HG02938 (cell line): ENCODE results near the gene PLA2G6.
"Not testable (repeated sequence)": the region's sequence is repeated elsewhere in the genome, so short reads cannot be mapped to it uniquely, and the experiment has no call there.

Experiments used
- ATAC-seq: cut with Tn5 transposase; IDR thresholded peaks from one replicate; pipeline ENCODE4 v1.9.1; 2021; ENCODE audit warnings: mild to moderate bottlenecking, moderate library complexity; ENCODE audit not compliant: unreplicated experiment

Gene PLA2G6

GRCh38 chr22:38089474-38089851 is 92.2 kb downstream of the PLA2G6 start:
- ATAC-seq, result no peak

GRCh38 chr22:38088629-38089473 is 92.8 kb downstream of the PLA2G6 start:
- ATAC-seq, result no peak

- no peak for ATAC-seq
Measured at GRCh38 chr22:38087855-38088254, 93.8 kb downstream of the PLA2G6 start.

GRCh38 chr22:38086942-38087341 is 94.7 kb downstream of the PLA2G6 start:
- ATAC-seq, result no peak

DNA sequence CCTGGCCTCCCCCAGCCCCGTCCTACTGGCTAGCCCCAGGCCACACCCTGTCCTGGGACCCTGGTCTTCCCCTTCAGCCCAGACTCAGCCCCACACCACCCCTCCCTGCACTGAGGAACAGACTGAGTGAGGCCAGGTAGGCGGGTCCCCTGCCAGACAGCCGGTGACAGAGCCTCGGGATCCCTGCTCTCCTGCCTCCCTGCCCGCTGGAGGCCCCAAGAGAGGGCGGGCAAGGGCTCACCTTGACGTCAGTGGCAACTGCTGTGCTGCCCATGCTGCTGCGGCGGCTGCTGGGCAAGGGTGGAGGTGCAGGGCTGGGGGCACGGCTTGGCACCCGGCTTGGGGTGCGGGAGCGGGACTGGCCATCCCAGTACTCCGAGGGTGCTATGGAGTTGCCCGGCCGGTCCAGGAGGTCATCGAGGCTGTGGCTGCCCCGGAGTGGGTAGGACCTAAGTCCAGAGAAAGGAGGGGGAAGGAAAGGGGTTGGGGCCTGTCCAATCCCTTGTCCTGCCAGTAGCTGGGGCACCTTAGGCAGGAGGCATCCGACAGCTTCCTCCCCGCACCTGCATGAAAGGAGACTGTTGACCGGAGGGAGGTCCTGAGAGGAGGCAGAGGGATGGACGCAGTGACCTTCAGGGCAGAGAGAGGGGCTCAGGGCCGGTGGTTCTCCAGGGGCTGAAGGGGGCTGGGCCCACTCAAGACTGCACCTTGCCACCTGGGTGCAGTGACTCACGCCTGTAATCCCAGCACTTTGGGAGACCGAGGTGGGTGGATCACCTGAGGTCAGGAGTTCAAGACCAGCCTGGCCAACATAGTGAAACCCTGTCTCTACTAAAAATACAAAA is 95.4 kb downstream of the PLA2G6 start:
- ATAC-seq, result no peak

DNA sequence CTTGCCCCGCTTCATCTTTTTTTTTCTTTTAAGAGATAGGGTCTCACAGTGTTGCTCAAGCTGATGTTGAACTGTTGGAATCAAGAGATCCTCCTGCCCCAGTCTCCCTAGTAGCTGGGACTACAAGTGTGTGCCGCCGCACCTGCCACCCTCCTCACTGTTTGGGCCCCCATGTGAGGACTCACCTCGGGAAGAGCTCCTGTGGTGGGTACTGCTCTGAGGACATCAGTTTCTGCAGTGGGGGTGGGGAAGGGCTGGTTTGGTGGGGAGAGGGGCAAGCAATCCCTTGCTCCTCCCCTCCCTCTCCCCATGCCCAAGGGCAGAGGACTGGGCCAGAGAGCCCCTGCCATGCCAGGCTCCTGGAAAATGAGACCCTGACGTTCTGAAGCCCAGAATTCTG is 96.1 kb downstream of the PLA2G6 start:
- no peak for ATAC-seq

- ATAC-seq, result no peak
Measured at GRCh38 chr22:38085056-38085455, 96.6 kb downstream of the PLA2G6 start.

- ATAC-seq, result no peak
Measured at GRCh38 chr22:38083931-38084631, 97.5 kb downstream of the PLA2G6 start, which contains the start of gene SLC16A8. Gene SLC16A8, minus strand, starts transcription at chr22:38084184. Its CDS starts 1,311 bp downstream, at chr22:38082873.

- no peak for ATAC-seq
Measured at GRCh38 chr22:38082986-38083710, 98.5 kb downstream of the PLA2G6 start.

DNA sequence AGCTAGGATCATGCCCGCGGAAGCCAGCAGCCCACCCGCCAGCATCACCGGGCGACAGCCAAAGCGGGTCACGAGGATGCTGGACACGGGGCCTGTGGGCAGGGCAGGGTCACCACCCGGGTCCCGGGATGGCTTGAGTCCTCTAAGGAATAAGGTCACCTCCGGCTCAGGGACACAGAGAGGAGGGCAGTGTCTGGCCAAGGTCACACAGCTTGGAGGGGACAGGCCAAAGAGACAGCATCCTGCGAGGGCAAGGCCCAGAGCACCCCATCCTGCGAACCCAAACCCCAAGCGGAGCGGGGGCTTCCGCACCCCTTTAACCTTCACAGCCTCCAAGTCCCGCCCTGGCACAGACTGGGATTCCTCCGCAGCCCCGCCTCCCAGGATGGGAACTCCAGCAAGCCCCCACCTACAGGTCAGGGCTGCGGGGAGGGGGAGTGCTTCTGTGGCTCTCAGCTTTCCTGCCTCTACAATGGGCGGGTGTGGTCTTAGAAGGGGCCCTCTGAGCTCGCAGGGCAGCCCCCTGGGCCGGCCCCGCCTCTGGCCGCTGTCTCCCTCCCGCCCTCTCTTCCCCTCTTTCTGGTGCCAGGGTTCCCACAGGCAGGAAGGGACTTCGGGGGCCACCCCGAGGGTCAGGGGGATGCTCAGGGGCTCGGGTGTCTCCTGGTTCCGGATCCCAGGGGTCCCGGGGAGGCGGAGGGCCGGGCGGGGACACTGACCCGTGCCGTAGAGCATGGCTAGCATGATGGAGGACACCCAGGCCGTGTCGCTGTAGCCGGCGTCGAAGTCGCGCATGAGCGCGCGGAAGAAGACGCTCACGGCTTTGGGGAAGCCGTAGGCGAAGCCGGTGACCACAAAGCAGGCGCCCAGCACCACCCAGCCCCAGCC is 99.4 kb downstream of the PLA2G6 start:
- no peak for ATAC-seq

- ATAC-seq, result no peak
Measured at GRCh38 chr22:38081636-38081940, 100.0 kb downstream of the PLA2G6 start.

DNA sequence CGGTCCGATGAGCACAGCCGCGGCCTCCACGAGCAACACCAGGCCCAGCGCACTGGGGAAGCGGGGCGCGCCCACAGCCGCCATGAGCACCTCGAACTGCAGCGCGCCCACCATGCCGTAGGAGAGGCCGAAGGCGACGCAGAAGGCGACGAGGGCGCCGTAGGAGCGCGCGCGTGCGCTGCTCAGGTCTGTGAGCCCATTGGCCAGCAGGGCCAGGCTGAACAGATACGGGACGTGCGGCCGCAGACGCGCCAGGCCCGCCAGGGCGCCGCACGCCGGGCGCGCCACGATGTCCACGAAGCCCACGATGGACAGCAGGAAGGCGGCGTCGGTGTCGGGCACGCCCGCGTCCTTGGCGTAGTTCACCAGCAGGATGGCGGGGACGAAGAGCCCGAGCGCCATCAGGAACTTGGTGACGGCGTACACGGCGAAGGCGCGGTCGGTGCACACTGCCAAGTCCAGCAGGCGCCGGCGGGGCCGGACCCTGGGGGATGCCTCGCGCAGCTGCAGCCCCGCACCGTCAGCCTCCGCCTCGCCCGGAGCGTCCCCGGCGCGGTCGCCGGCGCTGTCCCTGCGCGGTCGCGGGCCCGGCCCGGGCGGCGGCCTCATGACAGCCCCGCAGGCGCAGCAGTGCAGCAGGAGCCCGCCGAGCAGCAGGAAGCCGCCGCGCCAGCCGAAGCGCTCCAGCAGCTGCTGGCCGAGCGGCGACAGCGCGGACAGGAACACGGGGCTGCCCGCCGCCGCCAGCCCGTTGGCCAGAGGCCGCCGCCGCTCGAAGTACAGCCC is 100.6 kb downstream of the PLA2G6 start:
- ATAC-seq, result no peak

- no peak for ATAC-seq
Measured at GRCh38 chr22:38080474-38080849, 101.2 kb downstream of the PLA2G6 start.

GRCh38 chr22:38079804-38080203 is 101.8 kb downstream of the PLA2G6 start:
- no peak for ATAC-seq

GRCh38 chr22:38079208-38079607 is 102.4 kb downstream of the PLA2G6 start:
- ATAC-seq, result not testable (repeated sequence)

- ATAC-seq, result no peak
Measured at GRCh38 chr22:38078046-38078840, 103.4 kb downstream of the PLA2G6 start.

DNA sequence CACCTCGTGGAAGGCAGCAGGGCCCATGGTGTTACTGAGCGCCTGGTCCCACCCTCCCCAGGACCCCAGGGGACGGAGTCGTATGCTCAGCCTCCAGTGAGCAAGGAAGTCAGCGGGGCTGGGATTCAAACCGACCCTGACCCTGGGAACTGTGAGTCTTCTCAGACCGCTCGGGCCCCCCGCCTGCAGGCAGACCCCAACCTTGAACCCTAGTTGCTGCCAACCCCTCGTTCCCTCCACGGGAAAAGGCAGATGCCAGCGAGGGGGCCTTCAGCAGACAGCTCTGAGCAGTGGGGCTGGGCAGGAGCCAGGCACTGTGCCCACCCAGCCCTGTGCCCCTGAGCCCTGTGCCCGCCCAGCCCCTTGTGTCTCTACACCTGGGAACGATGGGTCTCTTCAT is 104.0 kb downstream of the PLA2G6 start:
- no peak for ATAC-seq

DNA sequence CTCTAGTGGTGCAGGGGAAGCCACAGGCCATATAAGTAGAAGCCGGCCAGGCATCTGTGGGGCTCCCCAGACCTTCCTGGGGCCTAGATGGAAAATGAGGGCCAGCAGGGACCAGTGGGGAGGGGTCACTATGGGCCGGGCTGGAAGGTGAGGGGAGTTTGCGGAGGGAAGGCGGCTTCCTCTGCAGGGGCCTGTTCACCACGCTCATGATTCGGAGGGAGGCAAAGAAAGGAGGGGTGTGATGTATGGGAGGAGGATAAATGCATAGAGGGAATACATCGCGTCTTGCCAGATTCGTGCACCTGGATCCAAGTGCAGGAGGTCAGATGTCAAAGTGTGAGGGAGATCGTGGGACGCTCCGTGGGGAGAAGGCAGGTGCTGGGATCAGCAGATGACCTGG is 104.5 kb downstream of the PLA2G6 start:
- ATAC-seq, result no peak
